Dedifferentiated amniotic fluid mesenchymal stem cell (primary cell): ENCODE measurements around the gene DBR1.
"Not testable (repeated sequence)": the region's sequence is repeated elsewhere in the genome, so short reads cannot be mapped to it uniquely, and the experiment has no call there.

ENCODE experiments used
- DNase-seq: peaks from one replicate; pipeline ENCODE4 v3.0.0-alpha.2; 2016; ENCODE audit errors: extremely low spot score

Gene DBR1

DNA sequence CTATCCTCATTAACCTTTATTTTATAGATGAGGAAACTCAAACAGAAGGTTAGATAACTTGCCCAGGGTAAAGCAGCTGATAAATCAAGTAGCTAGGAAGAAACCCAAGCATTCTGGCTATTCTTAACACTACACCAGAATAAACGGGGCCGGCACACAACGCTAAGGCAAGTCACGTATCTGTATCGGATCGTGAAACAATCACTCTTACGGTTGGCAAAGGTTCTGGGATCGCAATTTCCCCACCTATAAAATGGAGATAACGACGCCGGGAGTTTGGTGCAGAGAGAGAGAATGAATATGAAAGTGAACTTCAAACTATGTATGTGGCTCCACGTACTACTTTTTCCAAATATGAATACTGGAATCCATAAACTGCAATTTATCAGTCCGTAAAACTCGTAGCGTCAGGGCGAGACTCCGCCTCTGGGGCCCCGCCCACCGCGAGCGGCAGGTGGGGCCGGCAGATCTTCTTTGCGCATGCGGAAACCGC, 12.1 kb upstream of the DBR1 start:
- no peak for DNase-seq

- DNase-seq: no peak
These were observed 11.5 kb upstream of the DBR1 start for GRCh38 chr3:138186221-138186620.

DNA sequence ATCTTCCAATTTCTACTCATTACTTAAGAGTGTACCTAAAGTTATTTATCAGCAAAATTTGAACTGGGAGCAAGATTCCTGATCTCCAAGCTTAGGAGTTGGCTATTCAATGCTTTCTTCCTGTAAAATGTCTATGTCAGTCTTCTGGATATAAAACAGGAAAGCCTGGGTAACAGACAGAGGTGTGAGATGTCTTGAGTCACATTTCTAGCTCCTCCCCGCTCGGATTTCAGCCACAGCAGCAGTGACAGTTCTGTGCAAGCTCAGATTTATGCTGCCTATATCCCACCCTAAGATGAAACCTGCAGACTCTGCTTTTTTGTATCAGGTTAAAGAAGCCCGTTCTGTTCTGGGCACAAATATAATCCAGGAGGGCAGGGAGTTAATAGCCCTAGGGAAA, 10.3 kb upstream of the DBR1 start:
- DNase-seq: no peak

DNA sequence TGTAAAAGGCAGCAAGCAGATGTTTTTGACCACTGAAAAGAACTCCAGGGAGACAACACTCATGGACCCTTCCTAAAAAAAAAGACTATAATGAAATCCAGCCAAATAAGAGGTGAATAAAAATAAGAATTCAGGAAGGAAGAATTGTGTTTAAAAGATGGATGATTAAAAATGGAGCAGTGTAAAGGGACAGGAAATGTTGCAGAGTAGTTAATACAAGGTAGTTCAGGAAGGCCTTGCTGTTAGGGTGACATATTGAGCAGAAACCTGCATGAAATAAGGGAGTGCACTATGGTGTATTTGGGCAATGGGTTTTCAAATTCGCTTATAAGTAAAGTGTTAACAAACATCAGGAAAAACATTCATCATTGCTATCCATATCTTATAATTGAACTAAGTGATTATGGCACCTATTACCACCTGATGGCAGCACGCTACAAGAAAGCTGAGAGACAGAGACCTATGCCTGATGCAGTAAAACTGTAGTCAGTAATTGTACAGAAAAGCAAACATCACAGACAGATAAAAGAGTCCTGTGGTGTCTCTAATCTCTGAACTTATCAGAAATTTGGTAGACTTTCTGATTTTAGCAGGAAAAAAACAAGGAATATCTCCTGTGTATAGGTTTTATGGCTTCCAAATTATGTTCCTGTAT, 5.8 kb upstream of the DBR1 start:
- no peak for DNase-seq

DNA sequence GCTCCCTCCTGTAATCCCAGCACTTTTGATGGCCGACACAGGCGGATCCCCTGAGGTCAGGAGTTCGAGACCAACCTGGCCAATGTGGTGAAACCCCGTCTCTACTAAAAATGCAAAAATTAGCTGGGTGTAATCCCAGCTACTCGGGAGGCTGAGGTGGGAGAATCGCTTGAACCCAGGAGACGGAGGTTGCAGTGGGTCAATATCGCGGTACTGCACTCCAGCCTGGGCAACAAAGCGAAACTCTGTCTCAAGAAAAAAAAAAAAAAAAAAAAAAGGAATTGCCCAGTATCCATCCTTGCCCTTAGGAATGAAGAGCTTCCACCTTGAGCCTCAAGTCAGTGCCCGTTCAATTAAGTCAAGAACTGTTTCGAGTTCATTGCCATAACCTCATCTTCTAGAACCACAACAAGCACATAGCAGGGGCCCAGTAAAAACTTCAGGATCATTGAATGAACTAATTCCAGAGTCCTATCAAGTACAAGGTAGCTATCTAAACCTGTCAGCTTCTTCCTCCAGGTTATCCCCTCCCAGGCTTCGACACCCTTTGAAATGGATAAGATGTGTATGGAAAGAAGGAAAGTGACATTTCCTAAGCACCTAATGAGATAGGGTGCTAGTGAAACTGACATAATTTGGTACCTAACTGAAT, 826 bp downstream of the DBR1 start:
- DNase-seq: no peak

DNA sequence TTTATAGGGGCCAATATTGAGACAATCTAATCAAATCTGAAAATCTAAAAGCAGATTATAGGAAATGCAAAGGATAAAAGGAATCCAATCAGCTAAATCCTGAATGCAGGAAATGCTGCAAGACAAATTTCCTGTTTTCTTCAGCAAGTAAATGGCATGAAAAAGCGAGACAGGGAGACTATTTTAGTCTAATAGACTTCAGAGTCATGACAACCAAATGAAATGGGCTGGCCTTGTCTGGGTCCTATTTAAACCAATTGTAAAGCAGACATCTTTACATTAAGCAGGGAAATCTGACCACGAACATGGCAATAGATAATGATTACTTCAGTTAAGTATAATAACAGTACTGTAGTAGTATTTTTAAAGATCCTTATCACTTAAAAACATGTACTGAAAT, 2.1 kb downstream of the DBR1 start:
- no peak for DNase-seq

DNA sequence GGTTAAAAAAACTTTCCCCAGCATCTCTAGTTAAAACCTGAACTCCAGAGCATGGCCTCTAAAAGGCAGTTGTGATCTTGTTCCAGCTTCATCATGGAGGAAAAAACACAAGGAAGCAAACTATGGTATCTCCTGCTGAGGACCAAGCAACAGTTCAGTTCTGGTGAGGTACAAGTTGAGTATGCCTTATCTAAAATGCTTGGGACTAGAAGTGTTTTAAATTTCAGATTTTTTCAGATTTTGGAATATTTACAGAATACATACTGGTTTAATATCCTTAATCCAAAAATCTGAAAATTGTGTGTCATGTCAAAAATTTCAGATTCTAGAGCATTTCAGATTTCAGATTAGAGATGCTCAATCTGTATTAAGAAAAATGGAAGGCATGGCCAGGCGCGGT, 9.7 kb downstream of the DBR1 start:
- no peak for DNase-seq

- no peak for DNase-seq
These were observed 17.0 kb downstream of the DBR1 start for GRCh38 chr3:138157743-138158142.

DNA sequence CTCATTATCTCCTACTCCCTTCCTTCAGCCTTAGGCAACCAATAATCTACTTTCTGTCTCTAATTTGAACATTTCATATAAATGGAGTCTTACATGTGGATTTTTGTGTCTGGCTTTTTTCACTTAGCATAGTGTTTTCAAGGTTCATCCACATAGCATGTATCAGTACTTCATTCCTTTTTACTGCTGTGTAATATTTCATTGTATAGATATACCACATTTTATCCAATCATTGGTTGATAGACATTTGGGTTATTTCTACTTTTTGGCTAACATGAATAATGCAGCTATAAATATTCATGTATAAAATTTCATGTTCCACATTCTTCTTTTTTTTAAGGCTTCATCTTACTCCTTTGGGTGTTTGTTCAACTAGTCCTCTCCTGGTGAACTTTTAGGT, 20.2 kb downstream of the DBR1 start:
- DNase-seq: no peak

DNA sequence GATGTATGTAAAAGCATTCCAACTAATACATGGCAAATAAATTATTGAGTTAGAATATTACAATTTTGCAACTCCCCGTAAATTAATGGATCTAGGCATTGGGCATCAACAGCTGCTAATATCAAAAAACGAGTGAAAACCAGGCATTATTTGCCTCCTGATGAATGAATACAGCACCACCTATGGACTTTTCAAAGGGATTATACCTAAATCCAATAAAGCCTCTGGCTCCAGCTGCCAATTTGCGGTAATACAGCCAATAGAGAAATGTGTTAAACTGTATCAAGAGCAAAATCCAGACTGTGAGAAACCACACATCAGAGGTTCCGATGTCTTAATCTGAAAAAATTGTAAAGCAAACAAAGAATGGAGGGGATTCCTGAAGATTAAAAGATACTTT, 26.2 kb downstream of the DBR1 start:
- DNase-seq: no peak

GRCh38 chr3:138142181-138142580, 32.5 kb downstream of the DBR1 start:
- not testable (repeated sequence) for DNase-seq

DNA sequence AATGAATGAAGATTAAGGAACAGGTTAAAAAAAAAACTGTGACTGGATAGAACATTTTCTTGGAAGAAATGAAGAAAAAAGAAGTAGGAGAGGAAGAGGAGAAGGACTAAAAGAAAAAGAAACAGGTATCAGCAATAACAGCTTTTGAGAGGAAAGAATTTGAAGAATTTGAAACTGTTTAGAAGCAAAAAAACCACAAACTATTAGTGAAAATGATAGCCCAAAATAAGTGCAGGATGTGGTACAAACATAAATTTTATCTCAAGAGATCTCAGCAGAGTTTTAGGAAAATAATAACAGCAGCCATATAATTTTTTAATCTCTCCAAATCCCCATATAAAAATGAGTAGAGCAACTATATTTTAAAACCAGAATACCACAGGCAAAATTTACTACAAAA, 33.8 kb downstream of the DBR1 start:
- DNase-seq: no peak

DNA sequence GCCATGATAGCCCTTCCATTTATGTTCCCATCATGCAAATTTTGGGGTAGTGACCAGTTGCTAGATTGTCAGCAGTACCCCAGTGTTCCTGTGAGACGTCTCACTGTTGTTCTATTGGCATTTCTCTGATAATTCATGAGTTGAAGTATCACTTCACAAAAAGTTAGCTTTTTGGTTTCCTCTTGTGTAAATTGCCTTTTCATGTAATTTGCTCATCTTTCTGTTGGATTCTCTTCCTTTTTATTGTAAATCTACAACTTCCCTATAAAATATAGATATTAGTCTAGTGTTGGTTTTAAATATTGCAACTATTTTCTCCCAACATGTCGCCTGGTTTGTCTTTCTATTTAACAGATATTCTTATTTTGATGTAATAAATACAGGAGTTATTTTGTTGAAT, 35.0 kb downstream of the DBR1 start:
- DNase-seq: no peak

- DNase-seq: no peak
These were observed 36.9 kb downstream of the DBR1 start for GRCh38 chr3:138137861-138138260.

- no peak for DNase-seq
These were observed 38.5 kb downstream of the DBR1 start for GRCh38 chr3:138136201-138136600.

DNA sequence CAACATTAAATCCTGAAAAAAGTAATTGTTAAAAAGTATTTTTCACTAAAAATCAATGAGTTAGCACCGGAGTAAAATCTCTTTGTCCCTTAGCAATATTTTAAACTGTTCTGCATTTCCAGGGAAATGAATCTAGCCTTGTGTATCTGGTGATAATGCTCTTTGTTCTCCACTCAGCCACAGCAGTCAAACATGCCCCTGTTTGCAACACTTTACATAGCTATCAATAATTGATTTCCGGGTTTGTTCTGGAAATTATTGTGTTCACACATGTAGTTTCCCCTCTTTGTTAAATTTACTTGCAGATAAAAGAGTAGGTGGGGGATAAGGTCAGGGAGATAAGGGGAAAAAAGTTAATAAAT, 38.9 kb downstream of the DBR1 start:
- no peak for DNase-seq

DNA sequence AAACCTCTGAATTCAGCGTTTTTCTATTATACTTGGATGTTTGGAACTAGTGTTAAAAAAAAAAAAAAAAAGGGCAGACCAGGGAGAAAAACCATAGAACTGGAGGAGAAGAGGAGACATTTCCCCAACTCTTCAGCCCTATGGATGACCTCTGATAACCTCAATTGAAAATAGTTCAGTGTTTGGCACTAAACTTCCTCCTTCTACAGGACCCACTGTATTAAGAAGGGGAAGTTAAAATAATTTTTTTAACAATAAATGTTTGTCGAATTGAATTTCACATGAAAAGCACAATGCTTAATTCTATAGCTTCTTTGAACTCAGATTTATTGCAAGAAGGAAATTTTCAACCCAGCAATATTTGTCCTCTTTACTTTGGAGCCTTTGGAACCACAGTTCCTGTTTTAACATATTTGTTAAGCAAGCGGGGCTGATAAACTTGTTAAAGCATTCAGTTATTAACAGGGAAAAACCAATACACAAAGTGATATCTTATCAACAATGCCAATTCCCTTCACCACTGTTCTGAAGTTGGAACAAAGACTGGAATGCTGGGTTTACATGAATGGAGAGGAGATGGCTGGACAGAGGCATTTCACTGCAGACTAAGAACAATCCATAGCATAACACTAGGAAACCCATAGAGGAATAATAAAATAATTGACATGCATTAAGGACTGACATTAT, 39.4 kb downstream of the DBR1 start:
- DNase-seq: no peak

GRCh38 chr3:138132239-138132638, 42.5 kb downstream of the DBR1 start, which contains the start of gene A4GNT:
Gene A4GNT, minus strand, starts transcription at chr3:138132390. Its CDS starts 1,134 bp downstream, at chr3:138131256.
- no peak for DNase-seq

GRCh38 chr3:138127636-138128365, 46.9 kb downstream of the DBR1 start:
- DNase-seq: no peak

GRCh38 chr3:138125548-138126221, 49.0 kb downstream of the DBR1 start:
- DNase-seq: peak; percentile 50

GRCh38 chr3:138124706-138125355, 49.9 kb downstream of the DBR1 start:
- peak; percentile 75 for DNase-seq
